ENCODE data around the gene HIRA.
A peak's percentile ranks its signal among the peaks of the same experiment; 100 is the strongest.

HIRA gene, protein sequence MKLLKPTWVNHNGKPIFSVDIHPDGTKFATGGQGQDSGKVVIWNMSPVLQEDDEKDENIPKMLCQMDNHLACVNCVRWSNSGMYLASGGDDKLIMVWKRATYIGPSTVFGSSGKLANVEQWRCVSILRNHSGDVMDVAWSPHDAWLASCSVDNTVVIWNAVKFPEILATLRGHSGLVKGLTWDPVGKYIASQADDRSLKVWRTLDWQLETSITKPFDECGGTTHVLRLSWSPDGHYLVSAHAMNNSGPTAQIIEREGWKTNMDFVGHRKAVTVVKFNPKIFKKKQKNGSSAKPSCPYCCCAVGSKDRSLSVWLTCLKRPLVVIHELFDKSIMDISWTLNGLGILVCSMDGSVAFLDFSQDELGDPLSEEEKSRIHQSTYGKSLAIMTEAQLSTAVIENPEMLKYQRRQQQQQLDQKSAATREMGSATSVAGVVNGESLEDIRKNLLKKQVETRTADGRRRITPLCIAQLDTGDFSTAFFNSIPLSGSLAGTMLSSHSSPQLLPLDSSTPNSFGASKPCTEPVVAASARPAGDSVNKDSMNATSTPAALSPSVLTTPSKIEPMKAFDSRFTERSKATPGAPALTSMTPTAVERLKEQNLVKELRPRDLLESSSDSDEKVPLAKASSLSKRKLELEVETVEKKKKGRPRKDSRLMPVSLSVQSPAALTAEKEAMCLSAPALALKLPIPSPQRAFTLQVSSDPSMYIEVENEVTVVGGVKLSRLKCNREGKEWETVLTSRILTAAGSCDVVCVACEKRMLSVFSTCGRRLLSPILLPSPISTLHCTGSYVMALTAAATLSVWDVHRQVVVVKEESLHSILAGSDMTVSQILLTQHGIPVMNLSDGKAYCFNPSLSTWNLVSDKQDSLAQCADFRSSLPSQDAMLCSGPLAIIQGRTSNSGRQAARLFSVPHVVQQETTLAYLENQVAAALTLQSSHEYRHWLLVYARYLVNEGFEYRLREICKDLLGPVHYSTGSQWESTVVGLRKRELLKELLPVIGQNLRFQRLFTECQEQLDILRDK

DNA sequence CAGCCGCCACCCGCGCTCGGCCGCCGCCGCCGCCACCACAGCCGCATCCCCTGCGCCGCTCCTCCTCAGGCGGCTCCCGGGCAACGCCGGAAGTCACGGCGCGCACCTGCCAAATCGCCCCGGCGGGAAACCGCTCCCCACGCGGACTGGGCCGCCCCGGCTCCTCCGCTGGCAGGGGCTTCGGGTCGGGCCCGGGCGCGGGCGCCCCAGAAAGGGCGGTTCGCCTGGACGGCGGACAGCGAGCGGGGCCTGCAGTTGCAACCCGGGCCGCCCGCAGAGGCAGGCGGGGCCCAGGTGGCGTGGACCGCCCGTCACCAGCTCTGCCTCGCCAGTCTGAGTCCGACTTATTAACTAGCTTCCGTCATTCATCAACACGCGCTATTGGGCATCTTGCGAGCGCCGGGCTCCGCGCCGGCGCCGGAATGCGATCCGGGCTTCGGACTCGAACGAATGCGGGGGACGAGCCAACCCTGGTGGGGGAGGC lies at the start of gene HIRA:
TSS of gene HIRA (minus strand) at position 85 of the 484 bp plus-strand sequence. CDS start 257 bp downstream, outside the sequence.
- peak; percentile 77 to 79 for DNase-seq

DNA sequence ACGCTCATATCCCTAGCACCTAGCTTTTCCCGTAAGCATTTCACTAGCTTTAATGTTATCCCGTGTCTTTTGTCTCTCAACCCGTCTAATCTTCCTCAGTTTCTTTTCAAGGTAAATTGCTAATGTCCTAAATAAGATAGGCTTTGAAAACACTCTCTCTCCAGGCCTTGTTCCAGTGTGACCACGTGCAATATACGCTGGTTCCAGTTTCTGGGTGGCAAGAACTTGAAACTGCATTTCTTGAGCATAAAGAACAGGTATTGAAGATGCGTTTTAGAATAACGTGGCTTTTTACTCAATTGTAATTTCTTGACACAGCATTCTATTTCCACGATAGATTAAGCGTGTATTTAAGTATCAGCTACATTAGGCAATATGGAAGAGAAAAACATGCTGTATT lies 49.3 kb upstream of the HIRA start:
- no peak for DNase-seq

DNA sequence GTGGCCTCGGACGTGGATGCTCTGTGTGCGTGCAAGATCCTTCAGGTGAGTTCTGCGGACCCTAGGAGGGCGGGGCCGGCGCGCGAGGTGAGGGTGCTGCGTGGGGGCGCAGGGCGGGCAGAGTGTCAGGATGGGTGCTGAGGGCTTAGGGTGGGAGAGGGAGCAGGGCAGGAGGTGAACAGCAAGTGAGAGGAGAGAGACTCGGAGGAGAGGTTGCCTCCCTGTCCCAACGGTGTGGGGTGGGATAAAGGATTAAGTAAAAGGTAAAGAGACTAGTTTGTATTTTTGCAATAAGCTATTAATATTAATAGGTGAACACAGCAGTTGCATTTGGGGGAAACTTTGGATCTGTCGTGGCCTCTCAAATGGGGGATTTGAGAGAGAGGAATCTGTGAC lies 48.6 kb upstream of the HIRA start:
- DNase-seq = no peak

DNA sequence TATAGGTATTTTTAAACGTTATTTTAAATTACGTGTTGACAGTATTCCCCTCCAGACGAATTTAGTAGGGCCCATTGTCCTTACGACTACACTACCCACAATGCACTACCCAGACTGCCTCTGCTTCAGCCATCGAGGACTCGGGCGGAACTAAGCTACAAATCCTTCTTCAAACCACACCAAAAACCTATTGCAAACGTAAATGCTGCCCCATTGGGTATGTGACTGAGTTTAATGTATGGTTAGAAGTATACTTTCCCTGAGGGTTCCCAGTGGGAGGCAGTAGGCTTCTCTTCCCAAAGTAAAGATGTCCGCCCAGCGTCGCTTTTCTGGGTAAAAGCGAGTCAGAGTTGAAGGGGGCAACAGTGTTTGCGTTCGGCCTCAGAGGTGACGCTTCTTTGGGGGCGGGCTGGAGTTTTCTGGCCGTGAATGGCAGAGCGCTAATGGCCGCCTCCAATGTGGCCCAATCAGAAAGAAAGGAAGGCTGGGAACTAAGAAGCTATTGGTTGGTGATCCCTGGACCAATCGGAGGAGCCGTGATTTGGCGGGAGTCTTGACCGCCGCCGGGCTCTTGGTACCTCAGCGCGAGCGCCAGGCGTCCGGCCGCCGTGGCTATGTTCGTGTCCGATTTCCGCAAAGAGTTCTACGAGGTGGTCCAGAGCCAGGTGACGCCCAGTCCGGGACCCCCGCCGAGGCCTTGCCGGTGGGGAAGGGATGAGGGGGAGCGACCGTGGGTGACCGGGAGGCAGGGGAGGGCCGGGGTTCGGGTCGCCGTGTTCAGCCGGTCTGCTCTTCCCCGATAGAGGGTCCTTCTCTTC lies 48.0 kb upstream of the HIRA start, which contains the start of gene CDC45:
TSS of gene CDC45 (plus strand) at position 566 of the 818 bp plus-strand sequence. CDS start at position 615, 49 bp downstream.
- peak; percentile 93 to 94 for DNase-seq

DNA sequence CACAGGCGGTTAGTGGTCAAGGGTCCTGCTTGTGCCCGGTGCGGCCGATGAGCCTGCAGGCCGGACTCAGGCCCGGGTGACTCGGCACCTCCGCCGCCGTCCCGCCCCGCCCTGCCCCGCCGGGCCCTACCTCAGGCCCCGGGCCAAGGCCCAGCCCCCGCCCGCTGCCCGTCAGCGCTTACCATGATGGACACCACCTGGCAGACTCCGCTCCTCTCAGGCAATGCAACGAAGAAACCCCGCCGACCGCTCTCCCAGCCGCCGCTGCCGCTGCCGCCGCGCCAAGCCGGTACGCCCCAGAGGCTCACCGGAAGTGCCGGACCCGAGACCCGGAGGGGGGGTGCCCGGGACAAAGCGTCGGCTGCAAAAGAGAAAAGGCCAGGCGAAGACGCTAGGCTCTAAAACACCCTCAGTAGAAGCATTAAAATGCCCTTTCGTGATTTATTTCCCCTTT lies 47.4 kb upstream of the HIRA start, which contains the start of gene UFD1:
TSS of gene UFD1 (minus strand) at position 293 of the 454 bp plus-strand sequence. CDS start at position 185, 108 bp downstream.
- DNase-seq = peak; percentile 65

DNA sequence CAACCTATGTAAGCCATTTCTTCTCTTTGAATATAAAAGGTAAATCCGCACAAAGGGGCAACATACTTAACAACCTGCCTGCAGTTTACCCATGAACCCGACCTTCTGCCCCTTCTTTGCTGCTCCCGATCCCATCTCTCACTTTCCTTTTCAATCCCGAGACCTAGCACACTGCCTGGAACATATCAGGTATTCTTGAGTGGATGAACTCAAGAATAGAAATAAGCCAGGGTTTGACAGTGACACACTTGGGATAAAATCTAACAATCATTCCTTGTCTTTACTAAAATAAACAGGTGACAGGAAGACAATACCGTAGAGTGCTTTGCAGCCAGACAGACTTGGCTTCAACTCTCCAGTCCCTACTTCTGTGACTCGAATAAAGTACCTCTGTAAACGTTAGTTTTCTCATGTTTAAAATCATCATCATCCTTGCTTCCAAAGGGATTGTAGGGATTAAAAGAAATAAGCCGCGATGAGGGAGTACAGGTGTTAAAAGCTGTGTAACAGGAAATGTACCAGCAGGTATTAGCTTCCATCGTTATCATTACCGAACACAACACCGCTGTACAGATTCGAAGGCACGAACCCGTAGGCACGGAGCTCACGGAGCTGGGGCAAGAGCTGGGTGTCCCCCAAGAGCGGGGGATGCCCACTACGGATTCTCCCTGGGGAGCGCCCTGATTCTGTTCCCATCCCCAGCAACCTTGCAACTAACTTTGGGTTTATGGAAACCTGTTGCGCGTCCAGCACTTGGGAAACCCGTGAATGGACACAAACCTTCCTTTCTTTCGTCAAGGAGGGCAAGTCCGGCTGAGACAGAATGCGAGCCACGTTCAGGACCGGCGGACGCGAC lies 46.7 kb upstream of the HIRA start:
- peak in 1 of 2 experiments; percentile 9 for DNase-seq

DNA sequence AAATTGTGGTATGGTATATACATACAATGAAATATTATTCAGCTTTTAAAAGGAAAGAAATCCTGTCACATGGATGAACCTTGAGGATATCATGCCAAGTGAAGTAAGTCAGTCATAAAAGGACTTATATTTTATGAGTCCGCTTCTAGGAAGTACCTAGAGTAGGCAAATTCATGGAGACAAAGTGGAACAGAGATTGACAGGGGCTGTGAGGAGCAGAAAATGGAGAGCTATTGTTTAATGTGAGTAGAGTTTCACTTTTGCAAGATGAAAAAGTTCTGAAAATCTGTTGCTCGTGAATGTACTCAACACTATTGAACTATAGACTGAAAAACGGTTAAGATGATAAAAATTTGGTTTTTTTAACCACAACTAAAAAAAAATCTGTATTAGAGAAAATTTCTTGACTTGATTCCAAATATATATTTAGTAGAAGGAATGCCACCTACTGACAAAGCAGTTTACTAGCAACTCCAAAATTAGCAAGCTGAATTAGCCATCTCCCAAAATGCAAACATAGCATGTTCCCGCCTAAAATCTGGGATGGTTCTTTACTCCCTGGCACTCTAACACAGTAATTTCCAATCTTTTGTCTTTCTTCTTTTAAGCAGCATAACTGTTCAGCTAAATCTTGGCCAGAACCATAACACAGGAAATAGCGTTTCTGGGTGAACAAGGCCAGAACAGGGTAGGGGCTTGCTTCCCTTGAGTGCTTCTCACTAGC lies 46.0 kb upstream of the HIRA start:
- no peak for DNase-seq

DNA sequence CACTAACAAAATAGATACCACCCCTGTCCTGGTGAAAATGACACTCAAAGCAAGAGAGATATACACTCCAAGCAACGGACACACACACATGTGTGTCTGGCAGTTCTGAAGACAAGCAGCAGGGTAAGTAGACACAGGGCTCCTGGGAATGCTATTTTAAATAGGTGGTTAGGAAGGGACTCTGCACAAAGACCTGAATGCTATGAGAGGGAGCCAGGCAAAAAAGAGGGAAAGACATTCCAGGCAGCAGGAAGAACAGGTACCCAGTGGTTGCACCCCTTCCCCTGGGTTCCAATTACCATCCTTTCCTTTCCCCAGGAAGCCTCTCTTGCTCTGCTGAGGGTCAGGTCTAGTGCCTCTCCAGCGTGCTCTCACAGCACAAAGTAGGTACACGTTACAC lies 44.5 kb upstream of the HIRA start:
- DNase-seq = no peak

DNA sequence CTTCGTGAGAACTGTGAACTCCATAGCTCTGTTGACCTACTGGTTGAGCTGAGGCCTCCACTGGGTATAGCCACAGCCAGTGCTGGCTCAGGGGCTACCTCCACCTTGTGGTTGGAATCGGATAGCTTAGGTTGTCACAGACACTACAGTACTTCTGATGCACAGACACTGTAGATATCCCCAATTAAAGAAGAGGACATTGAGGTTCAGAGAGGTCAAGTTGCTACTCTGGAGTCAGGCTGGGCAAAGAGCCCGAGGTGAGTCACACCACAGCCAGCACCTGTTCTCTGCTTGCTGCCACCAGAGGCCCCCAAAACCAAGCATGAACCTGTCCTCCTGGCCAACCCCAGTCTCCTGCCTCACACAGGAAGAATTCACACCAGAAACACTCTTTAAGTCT lies 42.0 kb upstream of the HIRA start:
- DNase-seq = no peak

DNA sequence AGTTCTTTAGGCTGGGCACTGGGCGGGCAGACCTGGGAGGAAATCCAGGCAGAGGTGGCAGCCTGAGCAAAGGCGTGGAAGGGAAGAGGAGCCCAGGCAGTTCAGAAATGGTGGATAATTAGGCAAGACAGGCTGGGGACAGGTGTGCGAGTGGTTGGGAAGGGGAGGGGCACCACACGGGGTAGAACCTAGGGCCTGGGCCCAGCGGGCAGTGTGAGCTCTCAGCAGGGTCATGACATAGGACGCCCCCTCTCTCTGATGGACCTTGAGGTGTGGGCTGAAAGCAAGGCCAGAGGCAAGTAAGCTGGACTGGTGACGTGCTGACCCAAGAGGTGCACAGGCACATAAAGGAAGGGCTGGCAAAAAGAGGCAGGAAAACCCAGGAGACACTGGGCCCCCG lies 40.7 kb upstream of the HIRA start:
- DNase-seq = no peak

DNA sequence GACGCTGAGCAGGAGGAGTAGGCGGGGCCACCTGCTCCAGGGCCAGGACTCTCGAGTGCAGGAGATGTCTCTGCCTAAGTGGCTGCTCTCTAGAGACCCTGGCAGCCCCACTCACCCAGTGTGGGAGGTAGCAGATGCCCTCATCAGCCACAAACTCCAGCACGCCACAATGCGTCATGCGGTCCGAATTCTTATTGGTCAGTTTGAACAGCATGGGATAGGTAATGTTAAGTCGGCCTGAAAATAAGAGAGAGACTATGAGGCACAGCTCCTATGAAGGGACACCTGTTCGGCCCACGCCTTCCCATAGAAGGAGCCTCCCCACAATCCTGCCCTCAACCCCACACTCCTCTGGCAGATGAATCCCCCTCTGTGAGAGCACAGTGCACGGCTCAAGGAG lies 40.0 kb upstream of the HIRA start:
- no peak for DNase-seq

DNA sequence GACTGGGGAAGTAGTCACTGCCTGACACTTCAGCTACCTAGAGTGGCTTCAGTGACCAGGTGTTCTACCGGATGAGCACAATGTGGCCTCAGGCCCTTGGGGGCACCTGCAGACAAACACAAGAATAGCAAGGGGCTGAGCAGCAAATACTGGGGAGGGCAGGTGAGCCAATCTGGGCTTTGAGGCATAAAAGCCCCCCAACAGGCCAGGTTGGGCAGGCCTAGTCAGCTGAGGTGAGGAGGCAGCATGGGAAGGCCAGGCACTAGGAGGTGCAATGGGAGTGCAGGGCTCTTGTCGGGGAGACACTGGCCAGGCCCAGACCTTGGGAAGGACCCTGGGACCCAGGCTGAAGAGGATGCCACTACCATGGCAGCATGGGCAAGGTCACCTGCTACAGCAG lies 38.5 kb upstream of the HIRA start:
- DNase-seq = no peak

DNA sequence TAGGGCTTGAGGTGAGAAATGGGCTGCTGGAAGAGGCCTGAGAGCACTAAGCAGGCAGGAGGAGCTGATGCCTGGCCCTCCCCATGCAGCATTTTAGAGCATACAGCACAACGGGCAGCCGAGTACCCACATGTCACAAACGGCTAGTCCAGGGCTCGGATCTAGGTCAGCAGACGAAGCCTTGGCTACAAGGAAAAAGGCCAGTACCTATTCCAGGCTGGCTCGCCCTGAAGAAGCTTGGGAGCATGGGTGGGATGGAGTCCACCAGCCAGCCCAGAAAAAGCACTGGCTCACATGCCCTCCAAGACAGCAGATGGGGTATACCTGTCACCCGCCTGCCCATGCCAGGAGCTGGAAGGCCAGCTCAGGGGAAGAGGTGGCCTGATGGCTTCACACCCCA lies 37.9 kb upstream of the HIRA start:
- DNase-seq = no peak

DNA sequence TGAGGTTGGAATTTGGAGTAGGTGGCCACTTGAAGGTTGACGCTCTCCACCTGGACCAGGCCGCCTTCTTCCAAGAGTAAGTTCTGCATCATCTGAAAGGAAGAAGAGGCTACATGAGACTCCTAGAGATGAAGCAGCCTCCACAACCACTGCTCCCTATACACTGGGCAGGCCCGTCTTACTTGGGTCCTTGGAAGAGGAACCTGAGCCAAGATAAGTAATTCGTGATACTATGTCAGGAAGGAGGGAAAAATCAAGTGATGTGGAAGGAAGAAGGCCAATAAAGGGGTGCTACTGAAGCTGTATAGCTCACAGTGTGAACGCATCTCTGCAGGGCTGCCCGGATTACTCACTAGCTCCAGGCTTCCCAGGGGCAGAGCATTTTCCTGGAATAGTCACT lies 36.4 kb upstream of the HIRA start:
- no peak for DNase-seq

DNA sequence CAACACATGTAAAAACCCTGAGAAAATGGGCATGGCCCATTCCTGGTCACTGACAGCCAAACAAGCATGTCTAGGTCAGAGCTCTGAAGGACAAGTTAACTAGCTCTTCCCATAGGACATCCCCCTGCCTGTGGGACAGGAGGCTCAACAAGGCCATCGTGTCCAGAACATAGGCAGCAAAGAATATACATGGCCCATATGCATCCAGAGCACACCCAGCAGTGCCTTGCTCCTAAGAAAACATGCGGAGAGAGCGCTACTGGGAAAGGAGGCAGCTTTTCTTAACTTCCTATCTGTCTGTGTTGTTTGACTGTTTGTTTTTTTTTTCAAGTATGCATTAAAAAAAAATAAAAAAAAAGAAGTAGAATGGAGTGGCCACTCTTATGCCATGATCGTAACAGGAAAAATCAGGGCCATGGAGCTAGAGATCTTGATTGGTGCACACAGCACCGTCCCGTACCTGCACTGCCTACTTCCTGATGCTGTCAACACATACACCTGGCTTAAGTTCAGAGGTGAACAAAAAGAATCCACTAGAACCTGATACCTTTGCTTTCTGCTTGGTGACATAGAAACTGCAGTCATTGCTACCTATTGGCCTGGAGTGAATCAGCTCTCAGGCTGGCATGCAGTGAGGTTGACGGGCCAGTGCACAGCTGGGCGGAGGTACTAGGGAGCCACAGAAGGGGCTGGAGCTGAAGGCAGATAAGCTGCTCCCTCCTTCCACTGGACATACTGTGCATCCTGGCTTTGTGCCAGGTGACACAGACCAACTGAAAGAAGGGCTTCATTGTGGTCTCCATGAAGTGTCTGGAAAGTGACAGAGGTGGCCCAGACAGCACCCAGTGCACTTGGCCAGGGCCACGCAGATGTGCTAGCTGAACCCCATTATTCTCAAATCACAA lies 35.6 kb upstream of the HIRA start:
- DNase-seq = no peak

DNA sequence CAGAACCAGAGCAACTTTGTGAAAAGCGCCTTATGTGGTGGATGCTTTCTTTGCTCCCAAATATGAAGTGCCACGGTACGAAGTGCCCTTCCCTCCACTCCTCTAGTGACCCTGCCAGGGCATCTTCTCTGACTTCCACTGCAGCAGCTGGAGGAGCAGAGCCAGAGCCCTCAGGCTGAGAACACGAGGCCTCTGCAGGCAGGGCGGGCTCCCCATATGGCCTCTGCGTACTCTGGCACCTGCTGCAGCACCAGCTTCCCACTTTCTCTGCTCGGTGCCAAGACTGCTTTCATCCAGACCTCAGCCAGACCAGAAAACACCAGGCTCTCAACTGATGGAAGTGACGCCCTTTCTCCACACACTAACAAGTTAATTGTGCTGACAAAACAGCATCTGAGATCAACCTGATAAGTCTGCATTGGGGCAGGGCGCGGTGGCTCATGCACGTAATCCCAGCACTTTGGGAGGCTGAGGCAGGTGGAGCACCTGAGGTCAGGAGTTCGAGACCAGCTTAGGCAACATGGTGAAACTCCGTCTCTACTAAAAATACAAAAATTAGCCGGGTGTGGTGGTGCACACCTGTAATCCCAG lies 34.7 kb upstream of the HIRA start:
- DNase-seq = no peak

DNA sequence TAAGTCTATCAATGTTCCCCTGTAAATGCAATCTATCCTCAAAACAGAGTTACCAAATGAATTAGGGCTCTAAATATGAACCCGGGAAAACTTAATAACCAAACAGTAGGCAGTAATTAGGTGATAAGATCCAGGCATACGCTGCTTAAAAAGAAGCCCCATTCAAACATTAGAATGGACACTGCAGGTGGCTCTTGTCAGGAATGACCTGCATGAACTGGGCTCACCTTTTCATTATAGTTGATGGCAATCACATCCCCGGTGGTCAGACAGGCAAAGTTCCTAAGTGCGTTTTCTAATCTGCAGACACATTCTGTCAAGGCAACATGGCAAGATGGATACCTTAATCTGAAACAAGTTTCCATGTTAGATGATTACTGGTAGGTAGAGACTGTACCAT lies 33.4 kb upstream of the HIRA start:
- DNase-seq = no peak

DNA sequence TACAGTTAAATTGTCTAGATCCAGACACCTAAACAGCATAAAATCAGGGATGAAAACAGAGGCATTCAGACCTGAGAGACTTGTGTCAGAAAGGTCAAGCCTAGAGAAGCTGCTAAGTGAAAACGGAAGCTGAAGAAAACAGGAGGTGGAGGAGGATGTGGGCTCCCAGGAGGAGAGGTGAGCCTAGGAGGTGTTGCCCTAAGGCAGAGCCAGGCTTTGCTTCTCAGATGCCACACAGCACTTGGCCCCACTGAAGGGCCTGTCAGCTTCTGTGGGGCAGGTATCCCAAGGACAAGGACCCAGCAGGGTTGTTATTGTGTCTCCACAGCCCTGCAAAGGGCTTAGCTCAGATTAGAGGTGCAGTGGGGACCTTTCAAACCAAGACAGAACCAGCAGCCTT lies 33.0 kb upstream of the HIRA start:
- no peak for DNase-seq
